Pancreas (tissue), 10 donors: ENCODE results near the gene SLC30A7. TPM values are rescaled to one million over a fixed set of nuclear protein-coding genes. Genes with fewer than 3 reads are reported as not detected.
"Not testable (repeated sequence)": the region's sequence is repeated elsewhere in the genome, so short reads cannot be mapped to it uniquely, and the experiment has no call there.

Source experiments
- ATAC-seq, 4 donors: fragments of 200-7000 bp; cut with Tn5 transposase; one replicate each; pipeline versions ENCODE4 v1.8.0 to v1.9.1; 2020; ENCODE audit warnings: mild to moderate bottlenecking in 4 of 4, moderate library complexity in 4 of 4
- DNase-seq, 6 donors: peaks; one replicate each; pipeline ENCODE4 v3.0.0-alpha.2; 2020
- FAIRE-seq: peaks from 2 replicates; lab custom pipeline; 2012; peaks lifted over from hg19 to GRCh38; lab: Jason Lieb, UNC
- H3K27ac ChIP-seq, 4 donors: fragments of 200-600 bp; sonication (generic); 1 replicate in 3 of 4; 2 replicates in 1 of 4; pipeline versions ENCODE4 v1.5.0 to v1.8.0; 2020
- H3K27me3 ChIP-seq, 4 donors: fragments of 200-600 bp; one replicate each; pipeline ENCODE4 v1.8.0; 2021
- H3K36me3 ChIP-seq, 3 donors: fragments of 200-600 bp; sonication (generic) in 1 of 3; one replicate each; pipeline versions ENCODE4 v1.5.0 to v1.8.0; 2020 to 2021
- H3K4me1 ChIP-seq, 3 donors: fragments of 200-600 bp; one replicate each; pipeline ENCODE4 v1.8.0; 2021
- H3K4me3 ChIP-seq, 4 donors: fragments of 200-600 bp; sonication (generic) in 2 of 4; one replicate each; pipeline versions ENCODE4 v1.5.0 to v1.8.0; 2020 to 2021
- H3K9me3 ChIP-seq, 4 donors: fragments of 200-600 bp; one replicate each; pipeline ENCODE4 v1.8.0; 2021
- WGBS, 2 donors: extraction: QIAGEN DNeasy Blood & Tissue Kit; methylation state at CpG; one replicate each; pipeline ENCODE4 v1.1.7; 2013; 5-methylcytosine and 5-hydroxymethylcytosine counted together
- intact Hi-C, 3 donors: fragments of 100-400 bp; cut with DNase I; formaldehyde crosslinking; loops; one replicate each; pipeline versions ENCODE4 v1.11.1 to v1.14.2; 2022
- polyA plus RNA-seq, 2 donors: library from polyadenylated mRNA; stranded (reverse); fragments of 200-250 nt; gene quantifications; one replicate each; pipeline ENCODE4 v1.2.3, GENCODE V29; 2013
- total RNA-seq, 6 donors: library from RNA; stranded (reverse); fragmentation: NEBNext Ultra II Directional in 4 of 6; extraction: Animal tissue kit (Norgen Biotek cat#: 25700) in 4 of 6; gene quantifications; one replicate each; pipeline versions ENCODE4 v1.2.1 to v1.2.4, GENCODE V29; 2021 to 2023
- TF ChIP-seq, protein P1 (sequence below), 4 donors: fragments of 200-600 bp; sonication (generic) in 3 of 4; IDR thresholded peaks; one replicate each; pipeline versions ENCODE4 v1.5.0 to v1.8.0; 2021; ENCODE audit warnings: antibody characterized with exemption in 4 of 4
- donor health status: healthy with polysubstance abuse.
- donor health status: DM: no; HTN: no; CAD: no; lungs with moderate emphysema.
- donor health status: DM: no; HTN: no; CAD: no.
- donor health status: control.
- donor health status: control.
- donor health status: Bipolar disorder and iron deficiency.
- donor health status: DM: yes; HTN: yes; CAD: no.
- donor health status: DM: no; HTN: no; CAD: no.
- donor health status: DM: no; HTN: no; CAD: no.
- donor health status: DM: yes; HTN: yes; CAD: no.

SLC30A7 gene
- total and polyA plus RNA-seq, 8 donors = 2.5 to 21.4 (median 11.0) TPM

DNA sequence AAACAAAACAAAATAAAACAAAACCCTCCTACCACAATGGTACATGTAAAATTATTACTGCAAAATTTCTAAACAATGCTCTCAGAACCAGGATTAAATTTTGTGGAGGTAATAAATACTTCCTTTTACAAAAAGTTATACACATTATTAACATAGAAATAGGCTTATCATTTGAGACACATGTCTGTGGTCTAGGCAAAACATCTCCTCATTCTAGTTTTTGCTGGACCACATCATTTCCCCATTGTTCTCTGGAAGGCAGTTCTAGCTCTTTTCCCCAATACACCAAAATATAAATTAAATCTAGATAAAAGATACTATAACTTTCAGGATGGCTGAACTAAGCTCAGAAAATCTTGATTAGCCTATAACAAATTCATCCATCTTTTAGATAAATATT lies 19.6 kb upstream of the SLC30A7 start:
- no peak for FAIRE-seq

GRCh38 chr1:100879422-100879821 lies 16.5 kb upstream of the SLC30A7 start:
- no peak overlapping the region for H3K27ac ChIP-seq
- no peaks in the 10 kb centered on the region for H3K27me3 ChIP-seq
- TF ChIP-seq, protein P1, sequence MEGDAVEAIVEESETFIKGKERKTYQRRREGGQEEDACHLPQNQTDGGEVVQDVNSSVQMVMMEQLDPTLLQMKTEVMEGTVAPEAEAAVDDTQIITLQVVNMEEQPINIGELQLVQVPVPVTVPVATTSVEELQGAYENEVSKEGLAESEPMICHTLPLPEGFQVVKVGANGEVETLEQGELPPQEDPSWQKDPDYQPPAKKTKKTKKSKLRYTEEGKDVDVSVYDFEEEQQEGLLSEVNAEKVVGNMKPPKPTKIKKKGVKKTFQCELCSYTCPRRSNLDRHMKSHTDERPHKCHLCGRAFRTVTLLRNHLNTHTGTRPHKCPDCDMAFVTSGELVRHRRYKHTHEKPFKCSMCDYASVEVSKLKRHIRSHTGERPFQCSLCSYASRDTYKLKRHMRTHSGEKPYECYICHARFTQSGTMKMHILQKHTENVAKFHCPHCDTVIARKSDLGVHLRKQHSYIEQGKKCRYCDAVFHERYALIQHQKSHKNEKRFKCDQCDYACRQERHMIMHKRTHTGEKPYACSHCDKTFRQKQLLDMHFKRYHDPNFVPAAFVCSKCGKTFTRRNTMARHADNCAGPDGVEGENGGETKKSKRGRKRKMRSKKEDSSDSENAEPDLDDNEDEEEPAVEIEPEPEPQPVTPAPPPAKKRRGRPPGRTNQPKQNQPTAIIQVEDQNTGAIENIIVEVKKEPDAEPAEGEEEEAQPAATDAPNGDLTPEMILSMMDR (IDR thresholded peaks at IDR 0.05) = no peak
- H3K4me1 ChIP-seq = no peaks in the 10 kb centered on the region
- intact Hi-C loops = no loop called here
- H3K4me3 ChIP-seq = no peak overlapping the region
- H3K36me3 ChIP-seq = no peaks in the 10 kb centered on the region
- H3K9me3 ChIP-seq = no peaks in the 10 kb centered on the region
- DNase-seq (no peak), FAIRE-seq (no peak), ATAC-seq (no peak)

More for the DNA sequence above, 19.6 kb upstream of the SLC30A7 start:
- TF ChIP-seq, protein P1 (IDR thresholded peaks at IDR 0.05) = no peak
- Histone ChIP-seq H3K27ac (no peak overlapping the region), H3K27me3 (no peaks in the 10 kb centered on the region), H3K9me3 (no peaks in the 10 kb centered on the region), H3K4me1 (no peaks in the 10 kb centered on the region), H3K4me3 (no peak overlapping the region), H3K36me3 (no peaks in the 10 kb centered on the region)
- ATAC-seq = no peak
- intact Hi-C loops = no loop called here
- no peak for DNase-seq

DNA sequence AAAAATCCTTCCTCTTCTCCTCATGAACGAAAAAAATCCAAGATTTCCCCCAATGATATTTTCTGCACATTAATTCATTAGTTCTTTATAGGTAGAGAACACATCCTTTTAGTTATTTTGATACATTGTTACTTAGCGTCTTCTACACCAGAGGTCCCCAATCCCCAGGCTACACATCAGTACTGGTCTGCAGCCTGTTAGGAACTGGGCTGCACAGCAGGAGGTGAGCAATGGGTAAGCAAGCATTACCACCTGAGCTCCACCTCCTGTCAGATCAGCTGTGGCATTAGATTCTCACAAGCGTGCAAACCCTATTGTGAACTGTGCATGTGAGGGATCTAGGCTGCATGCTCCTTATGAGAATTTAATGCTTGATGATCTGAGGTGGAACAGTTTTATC lies 14.2 kb upstream of the SLC30A7 start:
- Histone ChIP-seq H3K4me1 (no peaks in the 10 kb centered on the region), H3K36me3 (no peaks in the 10 kb centered on the region), H3K27ac (no peak overlapping the region), H3K27me3 (no peaks in the 10 kb centered on the region), H3K4me3 (no peak overlapping the region), H3K9me3 (no peaks in the 10 kb centered on the region)
- ATAC-seq (no peak), DNase-seq (no peak), FAIRE-seq (no peak)
- intact Hi-C loops = no loop called here
- WGBS, 2 donors = 82 to 85% methylated on average over 3 of the region's 3 CpGs
- TF ChIP-seq, protein P1 (IDR thresholded peaks at IDR 0.05) = no peak

DNA sequence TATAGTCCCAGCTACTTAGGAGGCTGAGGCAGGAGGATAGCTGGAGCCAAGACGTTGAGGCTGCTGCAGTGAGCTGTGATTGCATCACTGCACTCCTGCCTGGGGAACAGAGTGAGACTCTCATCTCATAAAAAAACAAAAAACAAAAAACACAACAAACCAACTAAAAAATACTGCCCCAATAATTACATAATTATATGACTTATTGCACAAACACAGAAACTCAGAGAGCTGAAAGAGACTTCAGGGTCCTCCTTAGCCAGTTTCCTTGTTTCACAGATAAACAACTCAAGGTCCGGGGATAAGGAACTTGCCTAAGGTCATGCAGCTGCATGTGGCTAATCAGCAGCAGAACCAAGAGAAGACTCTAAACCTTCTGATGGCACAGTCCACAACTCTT lies 13.2 kb upstream of the SLC30A7 start:
- intact Hi-C loops = no loop called here
- Histone ChIP-seq H3K36me3 (no peaks in the 10 kb centered on the region), H3K4me3 (no peak overlapping the region), H3K4me1 (no peaks in the 10 kb centered on the region), H3K27ac (no peak overlapping the region), H3K27me3 (no peaks in the 10 kb centered on the region), H3K9me3 (no peaks in the 10 kb centered on the region)
- DNase-seq = no peak
- no peak for FAIRE-seq
- peak in 3 of 4 donors; percentile 29 to 69 (median 53) for ATAC-seq
- TF ChIP-seq, protein P1 (IDR thresholded peaks at IDR 0.05) = no peak
- WGBS, 2 donors = 40 to 49% methylated on average over 2 of the region's 2 CpGs

DNA sequence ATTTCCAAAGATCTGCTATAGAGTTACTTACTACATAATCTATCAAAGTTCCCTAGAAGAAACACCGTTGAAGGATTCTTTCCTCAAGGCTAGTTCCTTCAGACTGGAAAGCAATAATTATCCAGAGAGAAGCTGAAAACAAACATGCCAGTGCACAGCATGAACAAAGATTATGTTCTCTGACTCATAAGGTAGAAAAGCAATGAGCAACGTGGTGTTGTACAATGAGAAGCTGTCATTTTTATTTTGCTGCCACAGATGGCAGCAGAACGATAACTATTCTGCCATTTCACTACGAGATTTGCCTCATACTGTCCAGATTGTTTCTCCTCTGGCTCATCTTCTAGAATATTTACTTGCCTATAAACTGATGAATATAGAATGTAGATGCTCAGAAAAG lies 11.9 kb upstream of the SLC30A7 start:
- FAIRE-seq (no peak), DNase-seq (no peak), ATAC-seq (peak; percentile 52 to 84 (median 76))

GRCh38 chr1:100889007-100889406 lies 6.9 kb upstream of the SLC30A7 start:
- H3K4me1 ChIP-seq, intact Hi-C loops, H3K27ac ChIP-seq, H3K27me3 ChIP-seq, H3K36me3 ChIP-seq, FAIRE-seq, H3K9me3 ChIP-seq, H3K4me3 ChIP-seq, DNase-seq, ATAC-seq: not testable (repeated sequence)
- 98 to 100% methylated on average over 1 of the region's 1 CpG for WGBS, 2 donors

More for the DNA sequence above, 11.9 kb upstream of the SLC30A7 start:
- no peaks in the 10 kb centered on the region for H3K9me3 ChIP-seq
- H3K27ac ChIP-seq = no peak overlapping the region
- H3K27me3 ChIP-seq = no peaks in the 10 kb centered on the region
- WGBS, 2 donors = 31 to 35% methylated on average over 4 of the region's 4 CpGs
- H3K4me1 ChIP-seq = no peaks in the 10 kb centered on the region
- H3K4me3 ChIP-seq = no peak overlapping the region
- TF ChIP-seq, protein P1 (IDR thresholded peaks at IDR 0.05) = no peak
- no peaks in the 10 kb centered on the region for H3K36me3 ChIP-seq
- intact Hi-C loops = no loop called here

GRCh38 chr1:100889869-100890482 lies 5.9 kb upstream of the SLC30A7 start:
- FAIRE-seq, H3K4me1 ChIP-seq, H3K27me3 ChIP-seq, H3K4me3 ChIP-seq, DNase-seq, H3K27ac ChIP-seq, H3K9me3 ChIP-seq, ATAC-seq, H3K36me3 ChIP-seq, intact Hi-C loops: not testable (repeated sequence)
- WGBS, 2 donors = 98 to 100% methylated on average over 2 of the region's 2 CpGs
